SJCRH30 (cell line): Measurements from ENCODE around the gene SOX5. TPM values are rescaled to one million over a fixed set of nuclear protein-coding genes. Genes with fewer than 3 reads are reported as not detected.

ENCODE experiments used
- DNase-seq, 2 experiments: peaks; one replicate each; pipeline ENCODE4 v3.0.0-alpha.2; 2015 to 2020
- H3K27ac ChIP-seq: fragments of 250-450 bp; sonication (Bioruptor Pico); 2 replicates; pipeline ENCODE4 v1.5.1; 2020; ENCODE audit warnings: mild to moderate bottlenecking, moderate library complexity
- H3K27me3 ChIP-seq: fragments of 250-450 bp; sonication (Bioruptor Pico); 2 replicates; pipeline ENCODE4 v1.5.1; 2020; ENCODE audit warnings: mild to moderate bottlenecking, moderate library complexity
- H3K36me3 ChIP-seq: fragments of 250-450 bp; sonication (Bioruptor Pico); 2 replicates; pipeline ENCODE4 v1.5.1; 2020; ENCODE audit warnings: mild to moderate bottlenecking, moderate library complexity
- H3K4me1 ChIP-seq: fragments of 250-450 bp; sonication (Bioruptor Pico); 2 replicates; pipeline ENCODE4 v1.5.1; 2020; ENCODE audit warnings: mild to moderate bottlenecking, moderate library complexity
- H3K4me3 ChIP-seq: fragments of 250-450 bp; sonication (Bioruptor Pico); 2 replicates; pipeline ENCODE4 v1.5.1; 2020; ENCODE audit warnings: mild to moderate bottlenecking, moderate library complexity
- H3K9me3 ChIP-seq: fragments of 250-450 bp; sonication (Bioruptor Pico); replicated peaks from 2 replicates; pipeline ENCODE4 v1.5.1; 2020; ENCODE audit warnings: mild to moderate bottlenecking, moderate library complexity
- total RNA-seq: library from RNA; depleted of rRNA; stranded (reverse); fragments of >200 nt; shearing (Covaris generic); gene quantifications from 2 replicates; pipeline ENCODE4 v1.2.3, GENCODE V29; 2014

Gene SOX5
- total RNA-seq, 1 experiment from 2014 or later = 13.7 TPM

DNA sequence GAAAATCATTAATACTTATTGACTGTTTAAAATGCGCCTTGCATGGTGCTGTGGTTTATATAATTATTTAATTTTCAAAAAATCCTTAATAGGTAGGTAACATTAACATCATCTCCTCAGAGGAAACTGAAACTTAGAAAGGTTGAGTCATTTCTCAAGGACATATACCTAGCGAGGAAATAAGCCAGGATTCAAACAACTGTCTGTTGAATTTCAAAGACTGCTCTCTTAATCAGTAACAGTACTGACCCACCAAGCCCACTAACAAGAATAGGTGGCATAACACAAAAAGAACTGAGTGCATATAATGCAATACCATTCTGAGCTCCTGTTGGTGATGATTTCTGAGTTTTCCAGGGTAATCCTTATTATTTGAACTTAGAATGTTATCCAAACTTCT lies 174.3 kb downstream of the SOX5 start:
- no peak overlapping the region for H3K4me3 ChIP-seq
- no peaks in the 10 kb centered on the region for H3K4me1 ChIP-seq
- H3K36me3 ChIP-seq = no peaks in the 10 kb centered on the region
- no peak for DNase-seq
- no peak overlapping the region for H3K27ac ChIP-seq
- H3K27me3 ChIP-seq = no peaks in the 10 kb centered on the region
- H3K9me3 ChIP-seq = no peaks in the 10 kb centered on the region

DNA sequence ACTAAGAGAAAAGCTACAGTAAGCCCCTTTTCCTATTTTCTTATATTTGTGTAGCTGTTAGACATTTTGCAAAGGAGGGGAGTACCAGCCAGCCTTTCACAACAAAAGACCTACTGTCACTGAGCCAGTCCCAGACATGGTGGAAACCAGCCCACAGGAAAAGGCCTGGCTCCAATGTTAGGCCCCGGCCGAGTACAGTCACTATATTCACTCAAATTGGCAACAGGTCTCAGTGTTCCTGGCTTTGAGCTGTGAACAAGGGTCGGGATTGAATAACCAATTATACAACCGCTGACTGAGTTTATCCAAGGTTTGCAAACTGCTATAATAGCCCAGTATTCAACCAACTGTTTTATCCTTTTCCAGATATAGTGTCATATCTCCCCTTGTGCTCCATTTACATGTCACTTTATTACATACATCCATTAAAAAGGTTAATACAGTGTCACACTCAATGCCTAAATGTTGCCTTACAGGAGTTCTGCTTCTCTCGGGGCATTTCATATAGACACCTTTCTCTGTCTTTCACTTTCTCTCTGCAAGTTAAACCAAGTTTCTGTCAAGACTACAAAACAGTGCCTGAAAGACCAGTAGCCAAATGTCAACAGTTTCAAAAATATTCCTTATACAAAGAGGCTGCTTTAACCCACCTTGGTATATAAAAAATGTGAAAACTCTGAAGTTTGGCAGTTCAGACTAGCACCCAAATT lies 178.1 kb downstream of the SOX5 start:
- peak; percentile 6 to 59 for DNase-seq
- Histone ChIP-seq H3K9me3 (no peaks in the 10 kb centered on the region), H3K4me3 (no peak overlapping the region), H3K4me1 (no peaks in the 10 kb centered on the region), H3K27me3 (no peaks in the 10 kb centered on the region), H3K36me3 (no peaks in the 10 kb centered on the region), H3K27ac (no peak overlapping the region)

DNA sequence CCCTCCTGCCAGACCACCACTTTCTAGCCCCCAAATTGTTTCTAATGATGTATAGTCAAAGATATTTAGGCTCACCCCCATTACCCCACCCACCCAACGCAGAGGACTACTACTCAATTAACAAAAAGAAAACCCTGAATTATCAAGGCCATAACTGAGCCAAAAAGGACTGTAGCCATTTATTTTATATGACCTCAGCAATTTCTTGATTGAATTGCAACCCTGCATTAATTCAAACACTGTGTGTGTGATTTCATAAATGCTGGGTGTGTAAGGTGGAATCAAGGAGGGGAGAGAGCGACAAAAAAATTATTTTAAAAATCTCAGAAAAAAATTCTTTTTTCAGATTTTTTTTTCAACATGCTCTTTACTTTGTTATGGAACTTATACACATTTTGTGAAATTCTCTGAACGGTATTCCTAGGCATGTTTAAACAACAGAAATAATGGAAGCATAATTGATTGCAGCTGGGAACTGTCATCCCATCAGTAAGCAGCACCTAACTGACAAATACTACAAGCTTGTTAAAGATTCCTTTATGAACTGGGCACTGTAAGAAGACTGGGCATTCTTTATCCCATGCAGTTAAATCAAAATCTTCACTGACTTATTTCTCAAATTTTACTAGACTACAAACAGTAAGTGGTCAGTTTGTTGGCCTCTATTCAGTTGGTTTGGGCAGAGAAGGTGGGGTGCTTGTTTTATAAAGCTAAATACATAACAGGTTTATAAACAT lies 179.1 kb downstream of the SOX5 start:
- H3K27ac ChIP-seq = no peak overlapping the region
- no peak for DNase-seq
- H3K36me3 ChIP-seq = no peaks in the 10 kb centered on the region; the same call in 1 of the 2 replicates
- no peaks in the 10 kb centered on the region for H3K9me3 ChIP-seq
- no peaks in the 10 kb centered on the region for H3K4me1 ChIP-seq
- H3K4me3 ChIP-seq = no peak overlapping the region
- H3K27me3 ChIP-seq = no peaks in the 10 kb centered on the region

DNA sequence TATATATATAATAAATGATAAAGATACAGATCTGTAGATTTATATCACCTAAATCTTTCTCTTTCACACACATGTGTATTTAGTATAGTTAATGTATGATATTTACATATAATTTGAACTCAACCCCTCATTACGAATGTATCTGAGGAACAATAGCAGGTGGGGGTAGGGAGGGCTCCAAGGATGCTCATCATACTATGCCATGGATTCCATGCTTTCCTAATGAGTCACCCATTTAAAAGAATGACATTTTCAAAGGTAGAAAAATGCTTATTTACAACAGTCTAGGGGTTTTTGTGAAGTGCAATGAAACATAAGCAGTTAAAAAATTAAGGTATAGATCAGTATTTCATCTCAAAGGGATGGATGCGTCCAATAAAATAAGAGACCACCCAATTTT lies 181.6 kb downstream of the SOX5 start:
- Histone ChIP-seq H3K9me3 (no peaks in the 10 kb centered on the region), H3K36me3 (no peaks in the 10 kb centered on the region; the same call in 1 of the 2 replicates), H3K27me3 (no peaks in the 10 kb centered on the region), H3K27ac (no peak overlapping the region), H3K4me3 (no peak overlapping the region), H3K4me1 (no peaks in the 10 kb centered on the region)
- no peak for DNase-seq

DNA sequence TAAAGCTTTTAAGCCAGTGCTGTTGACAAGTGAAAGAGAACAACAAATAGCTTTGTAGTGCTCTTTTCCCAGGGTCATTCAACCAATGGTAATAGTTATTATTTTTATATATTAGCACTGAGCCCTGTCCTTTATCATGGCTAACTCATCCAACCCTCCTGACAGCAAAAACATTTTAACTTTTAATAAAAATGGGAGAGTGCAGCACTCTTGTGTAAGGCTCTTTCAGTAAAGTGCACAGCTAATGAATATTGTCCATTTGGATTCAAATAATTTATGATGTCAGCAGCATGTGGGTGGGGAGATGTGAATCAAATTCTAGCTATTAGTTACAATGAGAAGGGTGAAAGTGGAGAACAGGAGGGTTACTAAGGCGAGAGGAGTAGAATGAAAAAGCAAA lies 185.7 kb downstream of the SOX5 start:
- Histone ChIP-seq H3K27me3 (no peaks in the 10 kb centered on the region), H3K27ac (no peak overlapping the region), H3K9me3 (no peaks in the 10 kb centered on the region)

DNA sequence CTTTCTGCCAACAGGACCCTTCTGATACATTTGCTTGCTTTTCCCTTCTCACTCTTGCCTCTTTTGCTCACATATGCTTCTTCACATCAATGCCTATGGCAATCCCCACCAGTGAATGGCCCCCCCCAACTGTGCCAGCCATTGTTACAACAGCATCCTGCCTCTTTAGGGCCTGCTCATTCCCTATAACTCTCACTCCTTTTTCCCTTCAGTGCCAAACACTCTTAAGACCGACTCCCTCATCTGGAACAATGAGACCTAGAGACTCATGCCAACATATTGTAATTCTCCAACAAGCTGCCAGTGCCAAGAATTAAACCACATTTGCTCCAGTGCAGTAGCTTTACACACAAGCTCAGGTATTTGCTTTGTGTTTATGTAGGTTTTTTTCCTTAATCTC lies 189.0 kb downstream of the SOX5 start:
- H3K9me3 ChIP-seq = no peaks in the 10 kb centered on the region

More for the DNA sequence above, 185.7 kb downstream of the SOX5 start:
- peaks cover 6% of the 10 kb centered on the region; the same call in 1 of the 2 replicates for H3K4me1 ChIP-seq
- DNase-seq = no peak
- H3K4me3 ChIP-seq = no peak overlapping the region
- H3K36me3 ChIP-seq = no peaks in the 10 kb centered on the region; the same call in 1 of the 2 replicates

DNA sequence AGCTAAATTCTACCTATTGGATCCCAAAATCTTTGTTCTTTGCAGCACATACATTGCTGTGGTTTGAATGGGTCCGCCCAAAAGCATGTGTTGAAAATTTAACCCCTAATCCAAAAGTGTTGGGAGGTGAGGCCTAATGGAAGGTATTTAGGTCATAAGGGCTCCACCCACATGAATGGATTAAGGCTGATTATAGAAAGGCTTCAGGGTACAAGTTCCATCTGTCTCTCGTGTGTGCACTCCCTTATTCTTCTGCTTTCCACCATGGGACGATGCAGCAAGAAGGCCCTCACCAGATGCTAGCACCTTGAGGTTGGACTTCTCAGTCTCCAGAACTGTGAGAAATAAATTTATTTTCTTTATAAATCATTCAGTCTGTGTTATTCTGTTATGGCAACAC lies 190.9 kb downstream of the SOX5 start:
- H3K4me3 ChIP-seq = no peak overlapping the region
- H3K36me3 ChIP-seq = no peaks in the 10 kb centered on the region
- no peaks in the 10 kb centered on the region for H3K27me3 ChIP-seq
- H3K9me3 ChIP-seq = no peaks in the 10 kb centered on the region
- no peak for DNase-seq
- peaks cover 18% of the 10 kb centered on the region for H3K4me1 ChIP-seq
- no peak overlapping the region for H3K27ac ChIP-seq

More for the DNA sequence above, 189.0 kb downstream of the SOX5 start:
- Histone ChIP-seq H3K27me3 (no peaks in the 10 kb centered on the region), H3K4me3 (no peak overlapping the region), H3K36me3 (no peaks in the 10 kb centered on the region), H3K4me1 (peaks cover 13% of the 10 kb centered on the region), H3K27ac (no peak overlapping the region)
- DNase-seq = peak; percentile 8 to 40

DNA sequence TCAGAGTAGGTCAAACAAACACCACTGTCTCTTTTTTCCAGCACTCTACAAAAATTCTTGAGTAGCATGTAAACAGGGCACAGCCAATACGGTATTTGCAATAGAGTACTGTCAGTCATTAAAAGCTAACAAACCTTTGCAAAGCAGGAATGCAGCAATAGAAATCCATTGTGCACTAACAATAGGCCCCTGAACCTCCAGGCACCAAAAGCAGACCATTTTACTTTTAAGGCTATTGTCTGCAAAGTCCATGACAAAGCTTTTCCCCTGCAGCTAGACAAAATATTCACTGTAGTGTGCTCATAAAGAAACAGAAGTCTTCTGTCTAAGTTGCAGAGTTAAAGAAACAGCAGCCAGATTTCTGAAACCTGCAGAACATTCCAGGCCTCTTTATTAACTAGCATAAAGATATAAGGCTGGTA lies 191.9 kb downstream of the SOX5 start:
- no peak for DNase-seq
- H3K27me3 ChIP-seq = no peaks in the 10 kb centered on the region
- H3K4me3 ChIP-seq = no peak overlapping the region
- peaks cover 28% of the 10 kb centered on the region for H3K4me1 ChIP-seq
- H3K36me3 ChIP-seq = no peaks in the 10 kb centered on the region
- H3K9me3 ChIP-seq = no peaks in the 10 kb centered on the region
- no peak overlapping the region for H3K27ac ChIP-seq

DNA sequence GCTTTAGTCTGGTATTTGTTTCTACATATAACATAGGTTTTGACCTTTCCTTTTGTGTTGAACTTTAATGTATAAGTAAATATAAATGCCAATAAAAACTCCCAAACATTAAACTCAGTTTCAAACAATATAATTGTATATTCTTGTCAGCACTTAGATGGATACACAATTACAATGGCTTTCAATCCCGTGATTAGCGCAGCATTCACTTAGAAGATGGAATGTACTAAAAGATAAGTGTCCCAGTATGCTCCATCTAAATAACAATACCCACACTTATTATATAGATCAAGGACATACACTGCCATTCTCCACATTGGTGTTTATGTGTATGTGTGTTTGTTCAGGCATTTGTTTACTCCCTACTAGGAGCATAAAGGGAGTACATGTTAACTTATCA lies 193.1 kb downstream of the SOX5 start:
- Histone ChIP-seq H3K4me1 (peaks cover 35% of the 10 kb centered on the region), H3K36me3 (no peaks in the 10 kb centered on the region), H3K4me3 (no peak overlapping the region), H3K27me3 (no peaks in the 10 kb centered on the region), H3K9me3 (no peaks in the 10 kb centered on the region), H3K27ac (no peak overlapping the region)
- no peak for DNase-seq

DNA sequence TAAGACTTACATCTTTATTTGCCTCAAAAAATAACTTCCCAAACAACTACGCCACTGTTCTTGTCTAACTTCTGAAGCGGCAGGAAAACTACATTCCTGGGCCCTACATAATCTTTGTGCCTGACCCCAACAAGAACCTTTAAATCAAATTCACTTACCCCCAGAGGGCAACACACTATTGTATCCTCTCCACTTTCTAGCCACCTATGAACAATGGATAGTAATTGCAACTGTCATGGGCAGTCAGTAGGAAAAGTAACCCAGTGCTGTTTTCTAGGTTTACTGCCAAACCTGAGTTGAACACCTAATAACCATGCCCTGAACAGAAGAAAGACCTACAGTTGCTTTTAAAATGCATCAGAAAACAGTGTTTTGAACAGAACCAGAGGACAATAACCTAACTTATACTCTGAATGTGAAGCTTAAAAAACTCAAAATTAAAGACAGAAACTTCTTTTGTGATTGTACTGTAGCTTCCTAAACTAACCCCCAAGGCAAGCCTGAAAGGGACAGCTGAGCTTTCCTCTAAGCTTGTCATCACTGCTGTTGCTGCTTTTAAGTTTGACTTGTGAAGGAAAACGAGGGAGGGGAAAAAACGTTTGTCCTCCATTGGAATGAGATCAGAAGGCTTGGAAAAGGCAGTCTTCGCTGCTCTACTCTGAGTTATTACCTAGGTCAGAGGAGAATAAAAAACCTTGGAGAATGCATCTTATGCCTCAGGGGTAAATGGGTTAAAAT lies 195.7 kb downstream of the SOX5 start:
- DNase-seq = peak; percentile 30 to 64
- H3K4me1 ChIP-seq = peaks cover 36% of the 10 kb centered on the region
- H3K36me3 ChIP-seq = no peaks in the 10 kb centered on the region
- H3K27me3 ChIP-seq = no peaks in the 10 kb centered on the region
- H3K27ac ChIP-seq = peak overlapping the region; percentile 93
- H3K4me3 ChIP-seq = no peak overlapping the region
- no peaks in the 10 kb centered on the region for H3K9me3 ChIP-seq

DNA sequence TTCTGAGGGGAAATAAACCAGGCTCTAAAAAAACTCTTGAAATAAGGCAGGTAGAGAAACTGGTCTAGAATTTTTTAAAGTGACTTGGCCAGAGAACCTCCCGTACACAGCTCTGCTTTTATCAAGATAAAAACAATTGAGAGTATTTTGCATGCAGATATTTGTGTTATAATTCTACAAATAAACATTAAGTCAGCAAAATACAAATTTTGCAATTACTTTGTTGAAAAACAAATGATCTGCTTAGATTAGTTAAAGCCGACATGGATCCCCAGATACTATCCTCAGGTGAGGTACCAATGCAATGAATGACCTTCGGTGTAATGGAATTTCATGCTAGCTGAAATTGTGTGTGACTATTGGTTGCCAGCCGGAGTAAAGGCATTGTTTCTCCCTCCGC lies 197.2 kb downstream of the SOX5 start:
- H3K27ac ChIP-seq = peak overlapping the region; percentile 93
- no peaks in the 10 kb centered on the region for H3K36me3 ChIP-seq
- peaks cover 31% of the 10 kb centered on the region for H3K4me1 ChIP-seq
- no peak for DNase-seq
- no peaks in the 10 kb centered on the region for H3K9me3 ChIP-seq
- no peak overlapping the region for H3K4me3 ChIP-seq
- H3K27me3 ChIP-seq = no peaks in the 10 kb centered on the region

DNA sequence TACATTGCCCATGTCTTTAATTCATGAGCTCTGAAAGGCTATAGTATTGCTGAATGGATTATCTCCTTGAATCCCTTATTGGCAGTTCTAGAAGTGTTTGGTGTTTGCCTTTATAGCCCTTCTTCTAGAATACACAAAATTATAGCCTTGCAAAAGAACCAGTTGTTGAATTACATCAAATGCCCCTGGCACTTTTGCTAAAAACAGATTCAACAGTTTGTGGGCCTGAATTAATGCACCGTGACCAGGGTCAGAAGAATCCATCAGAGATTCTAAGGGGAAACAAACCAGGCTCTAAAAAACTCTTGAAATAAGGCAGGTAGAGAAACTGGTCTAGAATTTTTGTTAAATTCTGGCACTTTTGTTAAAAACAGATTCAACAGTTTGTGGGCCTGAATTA lies 197.8 kb downstream of the SOX5 start:
- H3K27ac ChIP-seq = peak overlapping the region; percentile 93
- peak; percentile 69 to 88 for DNase-seq
- H3K4me3 ChIP-seq = no peak overlapping the region
- H3K9me3 ChIP-seq = no peaks in the 10 kb centered on the region
- peaks cover 29% of the 10 kb centered on the region for H3K4me1 ChIP-seq
- H3K27me3 ChIP-seq = no peaks in the 10 kb centered on the region
- H3K36me3 ChIP-seq = no peaks in the 10 kb centered on the region

DNA sequence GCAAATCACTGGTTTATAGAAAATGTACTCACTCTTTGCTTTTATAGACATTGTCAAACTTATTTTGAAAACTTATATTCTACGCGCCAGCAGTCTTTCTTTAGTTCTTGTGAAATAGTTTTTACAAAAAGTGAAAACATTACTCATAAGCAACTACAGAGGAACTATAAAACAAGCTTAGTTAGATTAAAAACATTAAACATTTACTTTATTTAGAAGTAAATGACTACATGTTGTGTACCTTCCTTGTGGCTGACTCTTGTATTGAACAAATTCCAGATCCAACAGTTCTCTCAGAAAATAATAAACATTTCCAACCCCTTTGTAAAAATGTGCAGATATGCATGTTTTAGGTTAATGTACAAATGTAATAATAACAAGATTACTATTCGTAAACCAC lies 198.5 kb downstream of the SOX5 start:
- H3K4me1 ChIP-seq = peaks cover 29% of the 10 kb centered on the region
- no peak overlapping the region for H3K4me3 ChIP-seq
- peak overlapping the region; percentile 93 for H3K27ac ChIP-seq
- no peaks in the 10 kb centered on the region for H3K27me3 ChIP-seq
- H3K36me3 ChIP-seq = no peaks in the 10 kb centered on the region
- no peaks in the 10 kb centered on the region for H3K9me3 ChIP-seq
- DNase-seq = peak in 1 of 2 experiments; percentile 12

DNA sequence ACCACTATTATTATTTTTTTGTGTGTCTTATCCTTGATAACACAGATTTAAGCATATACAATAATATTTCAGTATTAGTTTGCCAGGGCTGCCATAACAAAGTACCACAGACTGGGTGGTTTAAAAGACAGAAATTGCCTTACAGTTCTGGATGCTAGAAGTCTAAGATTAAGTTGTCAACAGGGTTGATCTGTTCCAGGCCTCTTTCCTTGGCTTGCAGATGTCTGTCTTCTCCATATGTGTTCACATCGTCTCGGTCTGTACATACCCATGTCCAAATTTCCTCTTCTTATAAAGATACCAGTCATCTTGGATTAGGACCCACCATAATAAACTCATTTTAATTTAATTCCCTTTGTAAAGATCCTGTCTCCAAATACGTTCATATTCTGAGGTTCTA lies 204.8 kb downstream of the SOX5 start:
- Histone ChIP-seq H3K4me3 (no peak overlapping the region), H3K27me3 (no peaks in the 10 kb centered on the region), H3K27ac (no peak overlapping the region), H3K9me3 (no peaks in the 10 kb centered on the region), H3K36me3 (no peaks in the 10 kb centered on the region), H3K4me1 (peaks cover 15% of the 10 kb centered on the region)
- no peak for DNase-seq

DNA sequence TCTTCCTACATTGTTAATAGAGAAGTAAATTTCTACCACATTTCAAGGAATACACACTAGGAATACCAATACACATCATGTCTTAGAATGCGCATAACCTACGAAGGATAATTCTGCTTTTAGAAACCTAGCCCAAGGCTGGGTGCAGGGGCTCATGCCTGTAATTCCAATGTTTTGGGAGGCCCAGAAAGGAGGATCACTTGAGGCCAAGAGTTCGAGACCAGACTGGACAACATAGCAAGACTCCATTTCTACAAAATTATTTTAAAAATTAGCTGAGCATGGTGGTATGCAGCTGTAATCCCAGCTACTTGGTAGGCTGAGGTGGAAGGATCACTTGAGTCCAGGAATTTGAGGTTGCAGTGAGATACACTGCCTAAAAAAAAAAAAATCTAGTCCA lies 206.9 kb downstream of the SOX5 start:
- Histone ChIP-seq H3K4me3 (no peak overlapping the region), H3K27ac (no peak overlapping the region), H3K9me3 (no peaks in the 10 kb centered on the region), H3K36me3 (peaks cover 2% of the 10 kb centered on the region; the same call in 1 of the 2 replicates), H3K27me3 (no peaks in the 10 kb centered on the region), H3K4me1 (peaks cover 15% of the 10 kb centered on the region)
- no peak for DNase-seq
